Measurements from ENCODE around the gene ATG5.
A peak's percentile ranks its signal among the peaks of the same experiment; 100 is the strongest.

GRCh38 chr6:106141441-106142237 is 183.9 kb downstream of the ATG5 start:
- 0 out of 2 replicates have a peak, but pooled peaks have one; percentile 10 for TF ChIP-seq POLR2A (IDR thresholded peaks at IDR 0.05; ENCODE audit: low read depth, low read length)
- TF ChIP-seq POLR2AphosphoS5 (IDR thresholded peaks at IDR 0.05; ENCODE audit: low read depth, low read length), result no peak

Data from GM12892 (cell line).